GM21717 (cell line): Measurements from ENCODE around the gene PRSS38.

ENCODE experiments used
- ATAC-seq: cut with Tn5 transposase; IDR thresholded peaks from one replicate; pipeline ENCODE4 v1.9.1; 2021; ENCODE audit warnings: mild to moderate bottlenecking, moderate library complexity; ENCODE audit not compliant: unreplicated experiment

Gene PRSS38

GRCh38 chr1:227884370-227885134 lies 69.1 kb downstream of the PRSS38 start:
- no peak for ATAC-seq

GRCh38 chr1:227885135-227885647 lies 69.7 kb downstream of the PRSS38 start:
- ATAC-seq, result no peak

GRCh38 chr1:227885648-227886502 lies 70.4 kb downstream of the PRSS38 start:
- ATAC-seq, result no peak

GRCh38 chr1:227886503-227886961 lies 71.1 kb downstream of the PRSS38 start:
- ATAC-seq, result no peak

- ATAC-seq, result no peak
Observed at GRCh38 chr1:227886993-227887696, 71.7 kb downstream of the PRSS38 start.

- no peak for ATAC-seq
Observed at GRCh38 chr1:227887697-227888403, 72.4 kb downstream of the PRSS38 start.

GRCh38 chr1:227888404-227889046 lies 73.0 kb downstream of the PRSS38 start:
- ATAC-seq, result no peak

- ATAC-seq, result no peak
Observed at GRCh38 chr1:227889047-227889862, 73.8 kb downstream of the PRSS38 start.

- no peak for ATAC-seq
Observed at GRCh38 chr1:227889863-227890405, 74.5 kb downstream of the PRSS38 start.

- no peak for ATAC-seq
Observed at GRCh38 chr1:227890451-227891222, 75.2 kb downstream of the PRSS38 start.

GRCh38 chr1:227891223-227891954 lies 75.9 kb downstream of the PRSS38 start:
- no peak for ATAC-seq

GRCh38 chr1:227891955-227892488 lies 76.5 kb downstream of the PRSS38 start:
- ATAC-seq, result no peak

- ATAC-seq, result no peak
Observed at GRCh38 chr1:227892489-227893299, 77.2 kb downstream of the PRSS38 start.

GRCh38 chr1:227893300-227893948 lies 77.9 kb downstream of the PRSS38 start:
- no peak for ATAC-seq

GRCh38 chr1:227893949-227894721 lies 78.7 kb downstream of the PRSS38 start:
- no peak for ATAC-seq
